Measurements from ENCODE around the gene ARL4C.

DNA sequence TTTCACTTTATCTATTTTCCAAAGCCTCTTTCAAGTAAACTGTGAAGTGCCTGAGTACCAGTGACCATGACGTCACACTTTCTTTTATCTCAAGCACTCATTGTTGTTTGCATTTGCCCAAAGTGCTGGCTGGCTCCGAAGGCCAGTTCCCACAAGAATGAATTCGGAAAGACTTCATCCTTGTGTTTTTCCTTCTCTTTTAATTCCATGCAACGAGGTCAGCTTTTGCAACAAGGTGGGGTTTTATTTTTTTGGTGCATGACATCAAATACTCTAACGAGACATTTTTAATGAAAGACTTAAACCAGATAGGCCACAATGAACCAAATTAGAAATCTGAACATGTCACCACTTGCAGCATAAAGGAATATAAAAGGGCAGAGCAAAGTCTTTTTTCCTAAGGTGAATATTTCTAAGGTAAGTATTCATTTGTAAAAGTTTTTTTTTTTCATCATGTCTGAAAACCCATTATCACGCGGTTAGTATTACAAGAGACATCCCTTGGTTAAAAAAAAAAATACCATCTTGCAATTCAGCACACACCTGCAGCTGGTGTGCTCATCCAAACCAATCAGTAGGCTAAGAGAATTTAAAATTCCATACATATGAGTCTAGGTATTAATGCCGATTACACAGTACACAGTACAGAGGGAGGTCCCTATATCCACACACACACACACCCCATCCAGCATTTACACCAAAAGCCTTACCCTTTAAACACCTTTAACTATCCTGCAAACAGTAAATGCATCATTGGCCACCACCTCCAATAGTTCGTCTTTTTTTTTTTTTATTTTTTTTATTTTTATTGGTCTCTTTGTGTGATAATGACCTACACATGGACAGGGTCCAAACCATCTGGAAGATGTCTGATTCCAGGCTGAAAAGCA, 2.3 kb downstream of the ARL4C start:
- no peak for TF ChIP-seq CTCF (IDR thresholded peaks at IDR 0.05 in 4 of 5, conservative IDR thresholded peaks at IDR 0.05 in 1 of 5)
- TF ChIP-seq POLR2A (IDR thresholded peaks at IDR 0.05) = no peak
